ENCODE measurements around the gene ARMCX4. TPM values are rescaled to one million over a fixed set of nuclear protein-coding genes. Genes with fewer than 3 reads are reported as not detected.

ARMCX4 gene
- total RNA-seq, 1 donor from 2014 or later = 2.4 TPM

DNA sequence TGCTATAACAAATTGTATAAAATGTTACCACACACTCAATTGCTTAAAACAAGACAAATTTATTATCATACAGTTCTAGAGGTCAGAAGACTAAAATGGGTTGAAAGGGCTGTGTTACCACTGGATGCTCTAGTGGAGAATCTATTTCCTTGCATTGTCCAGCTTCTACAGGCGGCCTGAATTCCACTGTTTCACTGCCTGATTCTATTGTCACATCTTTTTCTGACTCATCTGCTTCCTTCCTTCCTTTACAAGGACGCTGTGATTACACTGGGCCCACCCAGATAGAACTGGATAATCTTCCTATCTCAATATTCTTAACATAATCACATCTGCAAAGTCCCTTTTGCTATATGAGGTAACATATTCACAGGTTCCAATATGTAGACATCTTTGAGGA, 45.7 kb downstream of the ARMCX4 start:
- H3K27me3 ChIP-seq (ENCODE audit: control insufficient read depth, insufficient read depth, low read length) = no peaks in the 10 kb centered on the region
- H3K36me3 ChIP-seq (ENCODE audit: control insufficient read depth, insufficient read depth, low read length) = no peaks in the 10 kb centered on the region
- DNase-seq (ENCODE audit: low read depth) = no peak
- H3K4me3 ChIP-seq (ENCODE audit: low read depth, low read length) = no peak overlapping the region
- TF ChIP-seq, protein P1, sequence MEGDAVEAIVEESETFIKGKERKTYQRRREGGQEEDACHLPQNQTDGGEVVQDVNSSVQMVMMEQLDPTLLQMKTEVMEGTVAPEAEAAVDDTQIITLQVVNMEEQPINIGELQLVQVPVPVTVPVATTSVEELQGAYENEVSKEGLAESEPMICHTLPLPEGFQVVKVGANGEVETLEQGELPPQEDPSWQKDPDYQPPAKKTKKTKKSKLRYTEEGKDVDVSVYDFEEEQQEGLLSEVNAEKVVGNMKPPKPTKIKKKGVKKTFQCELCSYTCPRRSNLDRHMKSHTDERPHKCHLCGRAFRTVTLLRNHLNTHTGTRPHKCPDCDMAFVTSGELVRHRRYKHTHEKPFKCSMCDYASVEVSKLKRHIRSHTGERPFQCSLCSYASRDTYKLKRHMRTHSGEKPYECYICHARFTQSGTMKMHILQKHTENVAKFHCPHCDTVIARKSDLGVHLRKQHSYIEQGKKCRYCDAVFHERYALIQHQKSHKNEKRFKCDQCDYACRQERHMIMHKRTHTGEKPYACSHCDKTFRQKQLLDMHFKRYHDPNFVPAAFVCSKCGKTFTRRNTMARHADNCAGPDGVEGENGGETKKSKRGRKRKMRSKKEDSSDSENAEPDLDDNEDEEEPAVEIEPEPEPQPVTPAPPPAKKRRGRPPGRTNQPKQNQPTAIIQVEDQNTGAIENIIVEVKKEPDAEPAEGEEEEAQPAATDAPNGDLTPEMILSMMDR (IDR thresholded peaks at IDR 0.05; ENCODE audit: insufficient read depth, low read length, poor library complexity, severe bottlenecking) = no peak

Other genes starting within 250 kb of the ARMCX4 start
- gene TAF7L, start 194.1 kb upstream of the ARMCX4 start, total RNA-seq = 0.27 and 0.33 TPM in 2 replicates
- 11.7 and 11.8 TPM in 2 replicates for gene TIMM8A, start 136.7 kb upstream of the ARMCX4 start, total RNA-seq
- gene BTK, start 99.3 kb upstream of the ARMCX4 start, total RNA-seq = not detected in 2 replicates
- gene RPL36A, start 94.4 kb upstream of the ARMCX4 start, total RNA-seq = 1,018 and 3,844 TPM in 2 replicates
- gene GLA, start 77.5 kb upstream of the ARMCX4 start, total RNA-seq = 24.4 and 39.6 TPM in 2 replicates
- gene HNRNPH2, start 77.2 kb upstream of the ARMCX4 start, total RNA-seq = 44.7 and 51.1 TPM in 2 replicates
- 16.6 and 18.3 TPM in 2 replicates for gene ARMCX1, start 65.1 kb downstream of the ARMCX4 start, total RNA-seq
- gene ARMCX6, start 132.5 kb downstream of the ARMCX4 start, total RNA-seq = 34.4 and 36.8 TPM in 2 replicates
- 50.2 and 58.0 TPM in 2 replicates for gene ARMCX3, start 137.7 kb downstream of the ARMCX4 start, total RNA-seq
- gene ARMCX2, start 174.4 kb downstream of the ARMCX4 start, total RNA-seq = 33.5 and 37.5 TPM in 2 replicates